ENCODE data around the gene CNEP1R1. TPM values are rescaled to one million over a fixed set of nuclear protein-coding genes. Genes with fewer than 3 reads are reported as not detected.

The CNEP1R1 gene
- total and polyA plus RNA-seq, 10 of the 15 experiments (the other 5 are each of a cell fraction or from before 2014, with no cell fraction given), result 11.5 to 29.2 (median 15.6) TPM

DNA sequence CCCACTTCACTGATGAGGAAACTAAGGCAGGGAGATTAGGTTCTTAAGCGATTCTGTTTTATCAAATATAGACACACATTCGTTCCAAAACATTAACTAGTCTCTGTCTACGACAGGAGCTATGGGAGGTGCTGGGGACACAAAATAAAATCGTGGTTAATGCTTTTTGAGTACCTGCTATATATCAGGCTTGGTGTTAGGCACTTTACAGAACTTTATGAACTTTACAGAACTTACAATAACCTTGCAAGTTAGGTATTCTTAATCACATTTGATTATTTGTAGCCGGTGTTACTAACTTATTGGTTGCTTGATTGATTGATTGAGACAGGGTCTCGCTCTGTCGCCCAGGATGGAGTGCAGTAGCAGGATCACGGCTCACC is 40.2 kb downstream of the CNEP1R1 start:
- H3K27me3 ChIP-seq (replicated peaks in 1 of 2; ENCODE audit: control insufficient read depth in 2 of 2, insufficient read depth in 2 of 2, low read length in 1 of 2), result no peaks in the 10 kb centered on the region
- ChIA-PET SMC1A (ENCODE audit: uncharacterized antibody, unreplicated experiment) (interaction anchor here (0.8 to 8.5 kb wide), 7 partner anchors 8 to 145 kb away, joined by 3 to 263 read pairs (median 3); partner anchors contain the start of gene CNEP1R1), CTCF (interaction anchor here (1.2 to 11.8 kb wide), 5 partner anchors 40 to 291 kb away, joined by 4 to 422 read pairs (median 35); partner anchors contain the start of gene CNEP1R1), POLR2A (interaction anchor here (0.6 to 1.3 kb wide), 4 partner anchors 41 to 210 kb away, joined by 3 to 8 read pairs (median 4); partner anchors contain the start of gene CNEP1R1), RAD21 (ENCODE audit: unreplicated experiment) (interaction anchor here (1.0 to 11.5 kb wide), 5 partner anchors 35 to 289 kb away, joined by 3 to 309 read pairs (median 25); partner anchors contain the start of gene CNEP1R1)
- intact Hi-C loops (cut with micrococcal nuclease; ENCODE audit: unreplicated experiment) (loop anchor here (5.0 kb wide), 1 partner anchor 302 kb away; the partner anchor contains the start of gene BRD7), in situ Hi-C loops (cut with MboI) (loop anchor here (5.0 kb wide), 1 partner anchor 142 kb away; no protein-coding TSS in a partner anchor)
- no peak for TF ChIP-seq PAX5 (IDR thresholded peaks at IDR 0.05; ENCODE audit: borderline replicate concordance, low read depth, low read length)
- TF ChIP-seq SMARCA5 (IDR thresholded peaks at IDR 0.05), result peak; percentile 11; the same call in 1 of the 2 replicates
- no peak for TF ChIP-seq BRCA1 (IDR thresholded peaks at IDR 0.05; ENCODE audit: low read depth, low read length)
- WGBS (ENCODE audit: insufficient coverage, insufficient replicate concordance, low lambda C conversion rate, missing lambda C conversion rate), result 67% methylated on average over 8 of the region's 8 CpGs
- H3K4me3 ChIP-seq, result peak overlapping the region; percentile 8; the same call in 1 of the 2 replicates
- peak overlapping the region; percentile 100 for H3K4me2 ChIP-seq (ENCODE audit: control insufficient read depth, insufficient read depth)
- peaks cover 28% of the 10 kb centered on the region for H3K79me2 ChIP-seq (ENCODE audit: control insufficient read depth, insufficient read depth, low read length)
- H3K9me3 ChIP-seq (replicated peaks; ENCODE audit: control insufficient read depth, insufficient read depth, low read length), result no peaks in the 10 kb centered on the region
- ATAC-seq, result no peak
- peaks cover 1 to 6% of the 10 kb centered on the region in 2 experiments; a peak in 2 of 4 replicates for H3K36me3 ChIP-seq (ENCODE audit: control insufficient read depth in 2 of 2, insufficient read depth in 2 of 2, low read length in 1 of 2)
- no peaks in the 10 kb centered on the region for H4K20me1 ChIP-seq (ENCODE audit: control insufficient read depth, insufficient read depth)
- H3K27ac ChIP-seq (ENCODE audit: control insufficient read depth, insufficient read depth), result no peak overlapping the region
- no peak overlapping the region for H3K9ac ChIP-seq (ENCODE audit: control insufficient read depth, insufficient read depth, low read length)
- DNase-seq (ENCODE audit: low read depth, low spot score), result no peak
- H3K4me1 ChIP-seq (ENCODE audit: control insufficient read depth, insufficient read depth, low read length), result peaks cover 15% of the 10 kb centered on the region
- BruUV-seq (replicated peaks), result no TSS peak
- FAIRE-seq, result no peak
- peak overlapping the region; percentile 63 for H2AFZ ChIP-seq (ENCODE audit: control insufficient read depth, low read depth, low read length)

DNA sequence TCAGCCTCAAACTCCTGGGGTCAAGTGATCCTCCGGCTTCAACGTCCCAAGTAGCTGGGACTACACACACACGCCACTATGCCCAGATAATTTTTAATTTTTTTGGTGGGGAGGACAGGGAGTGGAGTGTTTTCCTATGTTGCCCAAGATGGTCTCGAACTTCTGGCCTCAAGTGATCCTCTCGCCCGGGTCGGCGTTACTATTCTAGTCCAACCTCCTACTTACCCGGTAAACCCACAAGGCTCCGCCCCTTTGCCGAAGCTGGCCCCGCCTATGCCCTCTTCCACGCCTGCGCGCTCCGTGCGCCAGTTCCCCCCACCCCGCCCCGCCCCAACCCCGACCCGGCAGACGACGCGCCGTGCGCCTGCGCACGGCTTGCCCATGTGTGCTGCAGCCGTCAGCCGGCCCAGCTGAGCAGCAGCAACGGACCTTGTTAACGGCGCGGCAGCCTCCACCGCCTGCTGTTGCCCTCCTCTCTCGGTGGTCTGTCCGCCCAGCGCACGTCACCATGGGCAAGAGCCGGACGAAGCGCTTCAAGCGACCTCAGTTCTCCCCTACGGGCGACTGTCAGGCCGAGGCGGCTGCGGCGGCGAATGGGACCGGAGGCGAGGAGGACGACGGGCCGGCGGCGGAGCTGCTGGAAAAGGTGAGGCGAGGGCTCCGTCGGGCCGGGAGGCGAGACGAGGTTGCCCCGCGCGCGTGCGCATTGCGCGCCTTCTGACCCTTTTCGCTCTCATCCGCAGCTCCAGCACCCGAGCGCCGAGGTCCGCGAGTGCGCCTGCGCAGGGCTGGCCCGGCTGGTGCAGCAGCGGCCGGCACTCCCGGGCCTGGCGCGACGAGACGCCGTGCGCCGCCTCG is 40.8 kb downstream of the CNEP1R1 start, which contains the start of gene HEATR3:
Gene HEATR3 (plus strand): TSS at position 347 of the 858 bp plus-strand sequence. CDS start 162 bp downstream, at position 509.
- Histone ChIP-seq H3K79me2 (ENCODE audit: control insufficient read depth, insufficient read depth, low read length) (peaks cover 28% of the 10 kb centered on the region), H3K9ac (ENCODE audit: control insufficient read depth, insufficient read depth, low read length) (peak within 1 kb of the TSS; percentile 77), H3K4me1 (ENCODE audit: control insufficient read depth, insufficient read depth, low read length) (peaks cover 15% of the 10 kb centered on the region), H3K4me2 (ENCODE audit: control insufficient read depth, insufficient read depth) (peak within 1 kb of the TSS; percentile 100), H4K20me1 (ENCODE audit: control insufficient read depth, insufficient read depth) (no peaks in the 10 kb centered on the region), H3K27ac (ENCODE audit: control insufficient read depth, insufficient read depth) (peak within 1 kb of the TSS; percentile 86), H3K36me3 (ENCODE audit: control insufficient read depth in 2 of 2, insufficient read depth in 2 of 2, low read length in 1 of 2) (peaks cover 5 to 6% of the 10 kb centered on the region in 2 experiments; a peak in 2 of 4 replicates), H3K27me3 (replicated peaks in 1 of 2; ENCODE audit: control insufficient read depth in 2 of 2, insufficient read depth in 2 of 2, low read length in 1 of 2) (no peaks in the 10 kb centered on the region), H3K9me3 (replicated peaks; ENCODE audit: control insufficient read depth, insufficient read depth, low read length) (no peaks in the 10 kb centered on the region), H2AFZ (ENCODE audit: control insufficient read depth, low read depth, low read length) (peak within 1 kb of the TSS; percentile 99), H3K4me3 (peak within 1 kb of the TSS; percentile 99)
- in situ Hi-C loops (cut with MboI) (loop anchor here (5.0 kb wide), 1 partner anchor 141 kb away; no protein-coding TSS in a partner anchor), intact Hi-C loops (cut with micrococcal nuclease; ENCODE audit: unreplicated experiment) (loop anchor here (2.0 to 5.0 kb wide), 3 partner anchors 55 to 301 kb away; partner anchors contain the start of genes BRD7 and TENT4B)
- DNase-seq (ENCODE audit: low read depth, low spot score), result peak; percentile 82
- ATAC-seq, result peak; percentile 93
- BruUV-seq (replicated peaks), result no TSS peak
- POLR2A ChIA-PET, result interaction anchor here (0.6 to 3.6 kb wide), 8 partner anchors 41 to 210 kb away, joined by 3 to 26 read pairs (median 4); partner anchors contain the start of gene CNEP1R1
- FAIRE-seq, result peak; percentile 66
- WGBS (ENCODE audit: insufficient coverage, insufficient replicate concordance, low lambda C conversion rate, missing lambda C conversion rate), result 4% methylated on average over 83 of the region's 91 CpGs
- SMC1A ChIA-PET (ENCODE audit: uncharacterized antibody, unreplicated experiment), result interaction anchor here (0.6 to 8.5 kb wide), 13 partner anchors 10 to 289 kb away, joined by 3 to 263 read pairs (median 3); partner anchors contain the start of gene CNEP1R1
- RAD21 ChIA-PET (ENCODE audit: unreplicated experiment), result interaction anchor here (0.5 to 11.5 kb wide), 10 partner anchors 16 to 599 kb away, joined by 3 to 309 read pairs (median 4); partner anchors contain the start of gene CNEP1R1
- CTCF ChIA-PET, result interaction anchor here (0.5 to 11.8 kb wide), 12 partner anchors 41 to 631 kb away, joined by 3 to 422 read pairs (median 6); partner anchors contain the start of gene CNEP1R1
- no peak for TF ChIP-seq CBX5 (IDR thresholded peaks at IDR 0.05; ENCODE audit: low read depth)
- TF ChIP-seq SMC3 (IDR thresholded peaks at IDR 0.05; ENCODE audit: borderline replicate concordance, low read length), result no peak
- TF ChIP-seq DPF2 (IDR thresholded peaks at IDR 0.05), result peak; percentile 80
- TF ChIP-seq, protein P1, sequence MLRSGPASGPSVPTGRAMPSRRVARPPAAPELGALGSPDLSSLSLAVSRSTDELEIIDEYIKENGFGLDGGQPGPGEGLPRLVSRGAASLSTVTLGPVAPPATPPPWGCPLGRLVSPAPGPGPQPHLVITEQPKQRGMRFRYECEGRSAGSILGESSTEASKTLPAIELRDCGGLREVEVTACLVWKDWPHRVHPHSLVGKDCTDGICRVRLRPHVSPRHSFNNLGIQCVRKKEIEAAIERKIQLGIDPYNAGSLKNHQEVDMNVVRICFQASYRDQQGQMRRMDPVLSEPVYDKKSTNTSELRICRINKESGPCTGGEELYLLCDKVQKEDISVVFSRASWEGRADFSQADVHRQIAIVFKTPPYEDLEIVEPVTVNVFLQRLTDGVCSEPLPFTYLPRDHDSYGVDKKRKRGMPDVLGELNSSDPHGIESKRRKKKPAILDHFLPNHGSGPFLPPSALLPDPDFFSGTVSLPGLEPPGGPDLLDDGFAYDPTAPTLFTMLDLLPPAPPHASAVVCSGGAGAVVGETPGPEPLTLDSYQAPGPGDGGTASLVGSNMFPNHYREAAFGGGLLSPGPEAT (IDR thresholded peaks at IDR 0.05; ENCODE audit: low read depth), result no peak
- TF ChIP-seq, protein P2, sequence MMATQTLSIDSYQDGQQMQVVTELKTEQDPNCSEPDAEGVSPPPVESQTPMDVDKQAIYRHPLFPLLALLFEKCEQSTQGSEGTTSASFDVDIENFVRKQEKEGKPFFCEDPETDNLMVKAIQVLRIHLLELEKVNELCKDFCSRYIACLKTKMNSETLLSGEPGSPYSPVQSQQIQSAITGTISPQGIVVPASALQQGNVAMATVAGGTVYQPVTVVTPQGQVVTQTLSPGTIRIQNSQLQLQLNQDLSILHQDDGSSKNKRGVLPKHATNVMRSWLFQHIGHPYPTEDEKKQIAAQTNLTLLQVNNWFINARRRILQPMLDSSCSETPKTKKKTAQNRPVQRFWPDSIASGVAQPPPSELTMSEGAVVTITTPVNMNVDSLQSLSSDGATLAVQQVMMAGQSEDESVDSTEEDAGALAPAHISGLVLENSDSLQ (IDR thresholded peaks at IDR 0.05), result no peak
- TF ChIP-seq ATF7 (IDR thresholded peaks at IDR 0.05; ENCODE audit: low read depth), result no peak
- TF ChIP-seq PAX5 (IDR thresholded peaks at IDR 0.05; ENCODE audit: borderline replicate concordance, low read depth, low read length), result no peak
